ENCODE measurements around the gene VEGFC.

The VEGFC gene

GRCh38 chr4:176680668-176681180, 112.0 kb downstream of the VEGFC start:
- DNase-seq (ENCODE audit: low spot score) = no peak

GRCh38 chr4:176676901-176677300, 115.8 kb downstream of the VEGFC start:
- DNase-seq (ENCODE audit: low spot score) = no peak

- no peak for DNase-seq (ENCODE audit: low spot score)
Observed at GRCh38 chr4:176675810-176676209, 116.9 kb downstream of the VEGFC start.

GRCh38 chr4:176671532-176671931, 121.2 kb downstream of the VEGFC start:
- DNase-seq (ENCODE audit: low spot score) = no peak

- DNase-seq (ENCODE audit: low spot score) = no peak
Observed at GRCh38 chr4:176668324-176668723, 124.4 kb downstream of the VEGFC start.

- DNase-seq (ENCODE audit: low spot score) = no peak
Observed at GRCh38 chr4:176664964-176665363, 127.8 kb downstream of the VEGFC start.

- no peak for DNase-seq (ENCODE audit: low spot score)
Observed at GRCh38 chr4:176660561-176660960, 132.2 kb downstream of the VEGFC start.

GRCh38 chr4:176656108-176656507, 136.6 kb downstream of the VEGFC start:
- no peak for DNase-seq (ENCODE audit: low spot score)

GRCh38 chr4:176654565-176655216, 138.0 kb downstream of the VEGFC start:
- no peak for DNase-seq (ENCODE audit: low spot score)

- DNase-seq (ENCODE audit: low spot score) = no peak
Observed at GRCh38 chr4:176653401-176654220, 139.1 kb downstream of the VEGFC start.

GRCh38 chr4:176646311-176646710, 146.4 kb downstream of the VEGFC start:
- DNase-seq (ENCODE audit: low spot score) = no peak

- DNase-seq (ENCODE audit: low spot score) = no peak
Observed at GRCh38 chr4:176645246-176645960, 147.3 kb downstream of the VEGFC start.

GRCh38 chr4:176642472-176642871, 150.2 kb downstream of the VEGFC start:
- no peak for DNase-seq (ENCODE audit: low spot score)

- DNase-seq (ENCODE audit: low spot score) = no peak
Observed at GRCh38 chr4:176641237-176641636, 151.5 kb downstream of the VEGFC start.

- no peak for DNase-seq (ENCODE audit: low spot score)
Observed at GRCh38 chr4:176638992-176639391, 153.7 kb downstream of the VEGFC start.

- no peak for DNase-seq (ENCODE audit: low spot score)
Observed at GRCh38 chr4:176636292-176636691, 156.4 kb downstream of the VEGFC start.

GRCh38 chr4:176635372-176636261, 157.1 kb downstream of the VEGFC start:
- peak; percentile 89 for DNase-seq (ENCODE audit: low spot score)

Measured in kidney capillary endothelial cell (primary cell).